DND-41 (cell line): ENCODE measurements around the gene NKD1.

Source experiments
- ATAC-seq: fragments of 200-7000 bp; cut with Tn5 transposase; 3 replicates; pipeline ENCODE4 v1.9.1; 2021; ENCODE audit warnings: low read depth; ENCODE audit not compliant: insufficient read depth
- DNase-seq: peaks from one replicate; pipeline ENCODE4 v3.0.0-alpha.2; 2020
- H2AFZ ChIP-seq: 2 replicates; pipeline ENCODE4 v1.6.0; 2012; ENCODE audit warnings: low read depth, low read length
- H3K27ac ChIP-seq: 2 replicates; pipeline ENCODE4 v1.5.1; 2012; ENCODE audit warnings: low read length, inconsistent platforms
- H3K27me3 ChIP-seq: fragments of 200-600 bp; sonication (generic); 2 replicates; pipeline ENCODE4 v1.6.0; 2012; ENCODE audit warnings: low read length, mild to moderate bottlenecking, inconsistent platforms; ENCODE audit not compliant: insufficient read depth, poor library complexity
- H3K36me3 ChIP-seq: 2 replicates; pipeline ENCODE4 v1.5.1; 2012; ENCODE audit warnings: low read length, inconsistent platforms; ENCODE audit not compliant: insufficient read depth
- H3K4me1 ChIP-seq: 2 replicates; pipeline ENCODE4 v1.5.1; 2012; ENCODE audit warnings: mild to moderate bottlenecking, low read length; ENCODE audit not compliant: insufficient read depth
- H3K4me2 ChIP-seq: 2 replicates; pipeline ENCODE4 v1.6.0; 2012; ENCODE audit warnings: mild to moderate bottlenecking, moderate library complexity, low read length, inconsistent platforms; ENCODE audit not compliant: insufficient read depth
- H3K4me3 ChIP-seq, 2 experiments: fragments of 200-600 bp in 1 of 2; shearing (Covaris generic) in 1 of 2; 2 replicates each; pipeline ENCODE4 v1.5.1; 2012 to 2016; ENCODE audit warnings: inconsistent platforms in 2 of 2, low read length in 2 of 2, mild to moderate bottlenecking in 2 of 2, low read depth in 1 of 2, moderate library complexity in 1 of 2
- H3K79me2 ChIP-seq: 2 replicates; pipeline ENCODE4 v1.6.0; 2012; ENCODE audit warnings: low read length, inconsistent platforms; ENCODE audit not compliant: insufficient read depth
- H3K9ac ChIP-seq: 2 replicates; pipeline ENCODE4 v1.6.0; 2012; ENCODE audit warnings: low read depth, mild to moderate bottlenecking, inconsistent platforms, low read length, moderate library complexity
- H3K9me3 ChIP-seq: 2 replicates; pipeline ENCODE4 v1.5.1; 2012; ENCODE audit warnings: low read length, moderate library complexity, mild to moderate bottlenecking, inconsistent platforms; ENCODE audit not compliant: insufficient read depth, severe bottlenecking
- H4K20me1 ChIP-seq: 2 replicates; pipeline ENCODE4 v1.6.0; 2012; ENCODE audit warnings: low read length; ENCODE audit not compliant: insufficient read depth
- CTCF ChIP-seq: IDR thresholded peaks from 2 replicates; pipeline ENCODE4 v1.5.1; 2012; ENCODE audit warnings: borderline replicate concordance, low read length, moderate library complexity, mild to moderate bottlenecking; ENCODE audit not compliant: poor library complexity, severe bottlenecking; ENCODE audit errors: extremely low read depth
- EZH2 ChIP-seq: IDR thresholded peaks from 3 replicates; pipeline ENCODE4 v1.6.1; 2012; ENCODE audit warnings: borderline replicate concordance, low read depth, mild to moderate bottlenecking, moderate library complexity, low read length, inconsistent platforms; ENCODE audit not compliant: severe bottlenecking

Gene NKD1

GRCh38 chr16:50678531-50678930 lies 130.3 kb downstream of the NKD1 start:
- Histone ChIP-seq H3K27ac (no peak overlapping the region), H3K4me1 (peaks cover 36% of the 10 kb centered on the region), H3K27me3 (no peaks in the 10 kb centered on the region), H3K9ac (no peak overlapping the region), H4K20me1 (no peaks in the 10 kb centered on the region), H3K9me3 (peaks cover 5% of the 10 kb centered on the region), H3K36me3 (peaks cover 50% of the 10 kb centered on the region), H3K79me2 (peaks cover 18% of the 10 kb centered on the region), H2AFZ (no peak overlapping the region), H3K4me2 (no peak overlapping the region), H3K4me3 (no peak overlapping the region)
- ATAC-seq: no peak
- no peak for TF ChIP-seq CTCF
- no peak for TF ChIP-seq EZH2
- DNase-seq: no peak

GRCh38 chr16:50679266-50679665 lies 131.1 kb downstream of the NKD1 start:
- ATAC-seq (no peak), DNase-seq (no peak)
- peak overlapping the region; percentile 90 for H3K4me2 ChIP-seq
- H3K4me1 ChIP-seq: peaks cover 43% of the 10 kb centered on the region
- H3K27me3 ChIP-seq: no peaks in the 10 kb centered on the region
- no peak overlapping the region for H2AFZ ChIP-seq
- H3K9me3 ChIP-seq: no peaks in the 10 kb centered on the region
- no peaks in the 10 kb centered on the region for H4K20me1 ChIP-seq
- peak overlapping the region; percentile 78; the same call in 1 of the 2 replicates for H3K9ac ChIP-seq
- TF ChIP-seq EZH2 (no peak), CTCF (no peak)
- H3K4me3 ChIP-seq: no peak overlapping the region
- H3K36me3 ChIP-seq: peaks cover 44% of the 10 kb centered on the region
- peaks cover 18% of the 10 kb centered on the region for H3K79me2 ChIP-seq
- H3K27ac ChIP-seq: peak overlapping the region; percentile 37; the same call in 1 of the 2 replicates

GRCh38 chr16:50679676-50680555 lies 131.7 kb downstream of the NKD1 start:
- Histone ChIP-seq H3K4me2 (peak overlapping the region; percentile 90), H3K9me3 (no peaks in the 10 kb centered on the region), H2AFZ (no peak overlapping the region), H4K20me1 (no peaks in the 10 kb centered on the region), H3K4me3 (peak overlapping the region; percentile 56 to 78; a peak in 3 of 4 replicates), H3K9ac (peak overlapping the region; percentile 78), H3K36me3 (peaks cover 37% of the 10 kb centered on the region), H3K27ac (peak overlapping the region; percentile 88), H3K79me2 (peaks cover 18% of the 10 kb centered on the region), H3K4me1 (peaks cover 50% of the 10 kb centered on the region), H3K27me3 (no peaks in the 10 kb centered on the region)
- TF ChIP-seq CTCF: no peak
- no peak for TF ChIP-seq EZH2
- DNase-seq (no peak), ATAC-seq (no peak)
